WTC11 (cell line): ENCODE results near the gene ASTN2. TPM values are rescaled to one million over a fixed set of nuclear protein-coding genes. Genes with fewer than 3 reads are reported as not detected.

ENCODE experiments used
- ATAC-seq: fragments of 200-7000 bp; cut with Tn5 transposase; 2 replicates; pipeline ENCODE4 v1.10.0; 2021; ENCODE audit warnings: mild to moderate bottlenecking, moderate library complexity
- CTCF ChIA-PET: fragments of 300-600 bp; sonication (Branson Sonifier 250); formaldehyde crosslinking; loops from one replicate; lab custom pipeline; 2021; ENCODE audit warnings: antibody characterized with exemption; lab: Charles Lee
- POLR2A ChIA-PET: fragments of 350-600 bp; sonication (Branson Sonifier 250); formaldehyde crosslinking; loops from one replicate; lab custom pipeline; 2021; ENCODE audit warnings: antibody characterized with exemption; lab: Charles Lee
- DNase-seq: peaks from one replicate; pipeline ENCODE4 v3.0.0; 2021; ENCODE audit warnings: low spot score
- H3K27ac Mint-ChIP-seq: 2 replicates; pipeline ENCODE4 v1.8.0; 2021; ENCODE audit warnings: mixed read lengths
- H3K27me3 Mint-ChIP-seq: 2 replicates; pipeline ENCODE4 v1.8.0; 2021; ENCODE audit warnings: low read depth, mild to moderate bottlenecking, moderate library complexity, mixed read lengths
- H3K36me3 Mint-ChIP-seq: 2 replicates; pipeline ENCODE4 v1.8.0; 2021; ENCODE audit warnings: mixed read lengths
- H3K4me1 Mint-ChIP-seq: 2 replicates; pipeline ENCODE4 v1.8.0; 2022; ENCODE audit warnings: mixed read lengths
- H3K4me3 Mint-ChIP-seq: 2 replicates; pipeline ENCODE4 v1.8.0; 2021; ENCODE audit warnings: mild to moderate bottlenecking, moderate library complexity, mixed read lengths
- H3K9me3 Mint-ChIP-seq: 2 replicates; pipeline ENCODE4 v1.8.0; 2021; ENCODE audit warnings: mixed read lengths
- CBFB ChIP-seq: sonication (generic); formaldehyde crosslinking; IDR thresholded peaks from 2 replicates; pipeline ENCODE4 v1.8.1; 2022; ENCODE audit warnings: mild to moderate bottlenecking, low read depth, missing genetic modification reagents
- FOXK1 ChIP-seq: sonication (generic); formaldehyde crosslinking; IDR thresholded peaks from 2 replicates; pipeline ENCODE4 v1.8.0; 2022; ENCODE audit warnings: mild to moderate bottlenecking, moderate library complexity, missing genetic modification reagents
- GTF2I ChIP-seq: fragments of 250-450 bp; sonication (Bioruptor Pico); conservative IDR thresholded peaks from 2 replicates; pipeline ENCODE4 v1.4.0; 2021; ENCODE audit warnings: mild to moderate bottlenecking
- IRF2 ChIP-seq: sonication (generic); formaldehyde crosslinking; IDR thresholded peaks from 2 replicates; pipeline ENCODE4 v1.8.0; 2022; ENCODE audit warnings: low read depth, missing genetic modification reagents, borderline replicate concordance
- JAZF1 ChIP-seq: fragments of 250-450 bp; sonication (Bioruptor Pico); IDR thresholded peaks from 2 replicates; pipeline ENCODE4 v1.9.0; 2021; ENCODE audit warnings: moderate library complexity, mild to moderate bottlenecking, inconsistent platforms
- MXD4 ChIP-seq: fragments of 250-450 bp; sonication (Bioruptor Pico); IDR thresholded peaks from 2 replicates; pipeline ENCODE4 v1.8.0; 2021; ENCODE audit warnings: mild to moderate bottlenecking, moderate library complexity, borderline replicate concordance
- NR2C2 ChIP-seq: sonication (generic); formaldehyde crosslinking; IDR thresholded peaks from 2 replicates; pipeline ENCODE4 v1.8.0; 2022; ENCODE audit warnings: mild to moderate bottlenecking, missing genetic modification reagents
- SMAD4 ChIP-seq: sonication (generic); formaldehyde crosslinking; IDR thresholded peaks from 2 replicates; pipeline ENCODE4 v1.8.0; 2022; ENCODE audit warnings: mild to moderate bottlenecking, missing genetic modification reagents
- SOX15 ChIP-seq: fragments of 250-450 bp; sonication (Bioruptor Pico); IDR thresholded peaks from 2 replicates; pipeline ENCODE4 v1.9.0; 2021; ENCODE audit warnings: mild to moderate bottlenecking
- TEAD1 ChIP-seq: sonication (generic); formaldehyde crosslinking; IDR thresholded peaks from 2 replicates; pipeline ENCODE4 v1.8.0; 2022; ENCODE audit warnings: mild to moderate bottlenecking, missing genetic modification reagents
- TP53 ChIP-seq: sonication (generic); formaldehyde crosslinking; IDR thresholded peaks from 2 replicates; pipeline ENCODE4 v1.8.1; 2023; ENCODE audit warnings: mild to moderate bottlenecking, missing genetic modification reagents
- ZNF317 ChIP-seq: sonication (generic); formaldehyde crosslinking; IDR thresholded peaks from 2 replicates; pipeline ENCODE4 v1.8.1; 2023; ENCODE audit warnings: low read depth, mild to moderate bottlenecking, moderate library complexity, missing genetic modification reagents, borderline replicate concordance
- total RNA-seq: library from RNA; stranded (reverse); gene quantifications from 3 replicates; pipeline ENCODE4 v1.2.3, GENCODE V29; 2021
- TF ChIP-seq, protein P1 (sequence below): sonication (generic); formaldehyde crosslinking; IDR thresholded peaks from 2 replicates; pipeline ENCODE4 v1.8.1; 2022; ENCODE audit warnings: mild to moderate bottlenecking, missing genetic modification reagents, moderate library complexity, borderline replicate concordance
- TF ChIP-seq, protein P2 (sequence below): fragments of 250-450 bp; sonication (Bioruptor Pico); IDR thresholded peaks from 2 replicates; pipeline ENCODE4 v1.8.0; 2021; ENCODE audit warnings: mild to moderate bottlenecking
- TF ChIP-seq, protein P3 (sequence below): sonication (generic); formaldehyde crosslinking; conservative IDR thresholded peaks from 2 replicates; pipeline ENCODE4 v1.8.1; 2022; ENCODE audit warnings: mild to moderate bottlenecking, missing genetic modification reagents
- TF ChIP-seq, protein P4 (sequence below): fragments of 250-450 bp; sonication (Bioruptor Pico); IDR thresholded peaks from 2 replicates; pipeline ENCODE4 v1.9.0; 2021; ENCODE audit warnings: mild to moderate bottlenecking
- TF ChIP-seq, protein P5 (sequence below): sonication (generic); formaldehyde crosslinking; IDR thresholded peaks from 2 replicates; pipeline ENCODE4 v1.8.0; 2022; ENCODE audit warnings: mild to moderate bottlenecking, missing genetic modification reagents
- TF ChIP-seq, protein P6 (sequence below): sonication (generic); formaldehyde crosslinking; IDR thresholded peaks from 2 replicates; pipeline ENCODE4 v1.8.0; 2022; ENCODE audit warnings: mild to moderate bottlenecking, missing genetic modification reagents
- TF ChIP-seq, protein P7 (sequence below): sonication (generic); formaldehyde crosslinking; IDR thresholded peaks from 2 replicates; pipeline ENCODE4 v1.8.0; 2022; ENCODE audit warnings: missing genetic modification reagents

Gene ASTN2
- total RNA-seq, 1 experiment from 2014 or later = 16.2 TPM

DNA sequence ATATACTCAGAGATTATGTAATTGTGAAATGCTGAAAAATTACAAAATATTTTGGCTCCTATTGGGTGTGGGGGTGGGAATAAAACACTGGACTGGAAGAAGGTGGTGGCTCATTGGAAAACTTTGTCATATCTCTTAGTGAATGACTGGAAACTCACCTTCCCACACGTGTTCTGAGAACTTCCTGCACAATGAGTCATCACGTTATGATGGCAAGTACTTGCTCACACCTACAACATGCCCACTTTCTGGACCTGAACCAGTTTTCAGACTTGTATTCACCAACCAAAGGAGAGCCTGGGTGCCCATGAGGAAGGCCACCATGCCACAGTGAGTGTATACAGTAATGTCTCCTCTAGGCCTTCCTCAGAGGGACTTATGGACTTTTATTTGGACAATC is 294.8 kb downstream of the ASTN2 start:
- no peak overlapping the region for H3K4me3 Mint-ChIP-seq
- DNase-seq (no peak), ATAC-seq (no peak)
- no peaks in the 10 kb centered on the region for H3K36me3 Mint-ChIP-seq
- CTCF ChIA-PET = no interaction called here
- H3K27me3 Mint-ChIP-seq = no peaks in the 10 kb centered on the region
- H3K4me1 Mint-ChIP-seq = no peaks in the 10 kb centered on the region
- peaks cover 4% of the 10 kb centered on the region for H3K9me3 Mint-ChIP-seq
- POLR2A ChIA-PET = no interaction called here
- TF ChIP-seq TP53 (CRISPR knock-in tag) = no peak
- TF ChIP-seq SOX15 (CRISPR knock-in tag) = no peak
- TF ChIP-seq, protein P1, sequence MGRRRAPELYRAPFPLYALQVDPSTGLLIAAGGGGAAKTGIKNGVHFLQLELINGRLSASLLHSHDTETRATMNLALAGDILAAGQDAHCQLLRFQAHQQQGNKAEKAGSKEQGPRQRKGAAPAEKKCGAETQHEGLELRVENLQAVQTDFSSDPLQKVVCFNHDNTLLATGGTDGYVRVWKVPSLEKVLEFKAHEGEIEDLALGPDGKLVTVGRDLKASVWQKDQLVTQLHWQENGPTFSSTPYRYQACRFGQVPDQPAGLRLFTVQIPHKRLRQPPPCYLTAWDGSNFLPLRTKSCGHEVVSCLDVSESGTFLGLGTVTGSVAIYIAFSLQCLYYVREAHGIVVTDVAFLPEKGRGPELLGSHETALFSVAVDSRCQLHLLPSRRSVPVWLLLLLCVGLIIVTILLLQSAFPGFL = no peak
- no peak for TF ChIP-seq TEAD1 (CRISPR knock-in tag)
- no peak for TF ChIP-seq CBFB (CRISPR knock-in tag)
- no peak for TF ChIP-seq GTF2I (CRISPR knock-in tag)
- TF ChIP-seq, all 79 proteins: peak for 0
- no peak overlapping the region for H3K27ac Mint-ChIP-seq

DNA sequence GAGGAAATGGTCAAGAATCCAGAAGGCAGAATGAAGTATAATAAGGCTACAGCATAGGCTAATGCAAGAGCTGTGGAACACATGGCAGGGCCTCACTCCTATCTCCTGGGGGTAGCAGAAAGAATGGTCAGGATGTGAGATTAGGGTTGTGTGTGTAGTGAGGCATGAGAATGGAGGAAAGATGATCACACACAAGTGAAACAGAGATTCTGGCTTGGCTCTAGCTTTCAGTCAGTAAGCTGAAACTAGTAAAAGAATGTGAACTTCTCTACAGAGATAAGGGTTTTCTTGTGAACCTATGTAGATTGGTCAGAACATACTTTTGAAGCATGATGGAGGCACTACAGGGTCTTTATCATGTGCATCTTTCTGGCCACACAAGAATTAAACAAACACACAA is 298.8 kb downstream of the ASTN2 start:
- ChIA-PET POLR2A (no interaction called here), CTCF (no interaction called here)
- Mint-ChIP-seq H3K9me3 (peaks cover 2% of the 10 kb centered on the region), H3K27ac (no peak overlapping the region), H3K4me1 (no peaks in the 10 kb centered on the region), H3K4me3 (no peak overlapping the region), H3K27me3 (no peaks in the 10 kb centered on the region), H3K36me3 (no peaks in the 10 kb centered on the region)
- ATAC-seq (no peak), DNase-seq (no peak)
- TF ChIP-seq, protein P2, sequence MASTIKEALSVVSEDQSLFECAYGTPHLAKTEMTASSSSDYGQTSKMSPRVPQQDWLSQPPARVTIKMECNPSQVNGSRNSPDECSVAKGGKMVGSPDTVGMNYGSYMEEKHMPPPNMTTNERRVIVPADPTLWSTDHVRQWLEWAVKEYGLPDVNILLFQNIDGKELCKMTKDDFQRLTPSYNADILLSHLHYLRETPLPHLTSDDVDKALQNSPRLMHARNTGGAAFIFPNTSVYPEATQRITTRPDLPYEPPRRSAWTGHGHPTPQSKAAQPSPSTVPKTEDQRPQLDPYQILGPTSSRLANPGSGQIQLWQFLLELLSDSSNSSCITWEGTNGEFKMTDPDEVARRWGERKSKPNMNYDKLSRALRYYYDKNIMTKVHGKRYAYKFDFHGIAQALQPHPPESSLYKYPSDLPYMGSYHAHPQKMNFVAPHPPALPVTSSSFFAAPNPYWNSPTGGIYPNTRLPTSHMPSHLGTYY (CRISPR knock-in tag) = no peak
- TF ChIP-seq, protein P3, sequence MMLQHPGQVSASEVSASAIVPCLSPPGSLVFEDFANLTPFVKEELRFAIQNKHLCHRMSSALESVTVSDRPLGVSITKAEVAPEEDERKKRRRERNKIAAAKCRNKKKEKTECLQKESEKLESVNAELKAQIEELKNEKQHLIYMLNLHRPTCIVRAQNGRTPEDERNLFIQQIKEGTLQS (CRISPR knock-in tag) = no peak
- TF ChIP-seq JAZF1 (CRISPR knock-in tag) (no peak), NR2C2 (CRISPR knock-in tag) (no peak), IRF2 (no peak), MXD4 (no peak), SMAD4 (no peak), ZNF317 (CRISPR knock-in tag) (no peak), FOXK1 (no peak)
- TF ChIP-seq, protein P4, sequence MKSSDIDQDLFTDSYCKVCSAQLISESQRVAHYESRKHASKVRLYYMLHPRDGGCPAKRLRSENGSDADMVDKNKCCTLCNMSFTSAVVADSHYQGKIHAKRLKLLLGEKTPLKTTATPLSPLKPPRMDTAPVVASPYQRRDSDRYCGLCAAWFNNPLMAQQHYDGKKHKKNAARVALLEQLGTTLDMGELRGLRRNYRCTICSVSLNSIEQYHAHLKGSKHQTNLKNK (CRISPR knock-in tag) = no peak
- TF ChIP-seq, protein P5, sequence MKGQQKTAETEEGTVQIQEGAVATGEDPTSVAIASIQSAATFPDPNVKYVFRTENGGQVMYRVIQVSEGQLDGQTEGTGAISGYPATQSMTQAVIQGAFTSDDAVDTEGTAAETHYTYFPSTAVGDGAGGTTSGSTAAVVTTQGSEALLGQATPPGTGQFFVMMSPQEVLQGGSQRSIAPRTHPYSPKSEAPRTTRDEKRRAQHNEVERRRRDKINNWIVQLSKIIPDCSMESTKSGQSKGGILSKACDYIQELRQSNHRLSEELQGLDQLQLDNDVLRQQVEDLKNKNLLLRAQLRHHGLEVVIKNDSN (CRISPR knock-in tag) = no peak
- TF ChIP-seq, protein P6, sequence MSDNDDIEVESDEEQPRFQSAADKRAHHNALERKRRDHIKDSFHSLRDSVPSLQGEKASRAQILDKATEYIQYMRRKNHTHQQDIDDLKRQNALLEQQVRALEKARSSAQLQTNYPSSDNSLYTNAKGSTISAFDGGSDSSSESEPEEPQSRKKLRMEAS (CRISPR knock-in tag) = no peak
- TF ChIP-seq, protein P7, sequence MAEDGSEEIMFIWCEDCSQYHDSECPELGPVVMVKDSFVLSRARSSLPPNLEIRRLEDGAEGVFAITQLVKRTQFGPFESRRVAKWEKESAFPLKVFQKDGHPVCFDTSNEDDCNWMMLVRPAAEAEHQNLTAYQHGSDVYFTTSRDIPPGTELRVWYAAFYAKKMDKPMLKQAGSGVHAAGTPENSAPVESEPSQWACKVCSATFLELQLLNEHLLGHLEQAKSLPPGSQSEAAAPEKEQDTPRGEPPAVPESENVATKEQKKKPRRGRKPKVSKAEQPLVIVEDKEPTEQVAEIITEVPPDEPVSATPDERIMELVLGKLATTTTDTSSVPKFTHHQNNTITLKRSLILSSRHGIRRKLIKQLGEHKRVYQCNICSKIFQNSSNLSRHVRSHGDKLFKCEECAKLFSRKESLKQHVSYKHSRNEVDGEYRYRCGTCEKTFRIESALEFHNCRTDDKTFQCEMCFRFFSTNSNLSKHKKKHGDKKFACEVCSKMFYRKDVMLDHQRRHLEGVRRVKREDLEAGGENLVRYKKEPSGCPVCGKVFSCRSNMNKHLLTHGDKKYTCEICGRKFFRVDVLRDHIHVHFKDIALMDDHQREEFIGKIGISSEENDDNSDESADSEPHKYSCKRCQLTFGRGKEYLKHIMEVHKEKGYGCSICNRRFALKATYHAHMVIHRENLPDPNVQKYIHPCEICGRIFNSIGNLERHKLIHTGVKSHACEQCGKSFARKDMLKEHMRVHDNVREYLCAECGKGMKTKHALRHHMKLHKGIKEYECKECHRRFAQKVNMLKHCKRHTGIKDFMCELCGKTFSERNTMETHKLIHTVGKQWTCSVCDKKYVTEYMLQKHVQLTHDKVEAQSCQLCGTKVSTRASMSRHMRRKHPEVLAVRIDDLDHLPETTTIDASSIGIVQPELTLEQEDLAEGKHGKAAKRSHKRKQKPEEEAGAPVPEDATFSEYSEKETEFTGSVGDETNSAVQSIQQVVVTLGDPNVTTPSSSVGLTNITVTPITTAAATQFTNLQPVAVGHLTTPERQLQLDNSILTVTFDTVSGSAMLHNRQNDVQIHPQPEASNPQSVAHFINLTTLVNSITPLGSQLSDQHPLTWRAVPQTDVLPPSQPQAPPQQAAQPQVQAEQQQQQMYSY = no peak
